Lower leg skin (tissue), 4 donors: ENCODE results near the gene NFIX. TPM values are rescaled to one million over a fixed set of nuclear protein-coding genes. Genes with fewer than 3 reads are reported as not detected.

Experiments
- DNase-seq, 2 donors: peaks; one replicate each; pipeline ENCODE4 v3.0.0-alpha.2; 2019; ENCODE audit warnings: low spot score in 2 of 2
- H3K4me3 ChIP-seq: fragments of 200-600 bp; sonication (generic); 2 replicates; pipeline ENCODE4 v1.5.1; 2017; ENCODE audit warnings: mild to moderate bottlenecking, low read depth; ENCODE audit not compliant: poor library complexity, severe bottlenecking
- POLR2A ChIP-seq, 2 donors: fragments of 450-650 bp; IDR thresholded peaks; one replicate each; pipeline ENCODE4 v1.6.1; 2016 to 2017; ENCODE audit warnings: antibody characterized with exemption in 2 of 2, mild to moderate bottlenecking in 1 of 2, moderate library complexity in 1 of 2
- WGBS, 2 donors: methylation state at CpG; one replicate each; pipeline ENCODE4 v1.1.5; 2018; 5-methylcytosine and 5-hydroxymethylcytosine counted together
- intact Hi-C: fragments of 100-400 bp; cut with DNase I; formaldehyde crosslinking; loops from one replicate; pipeline ENCODE4 v1.15.0; 2023; ENCODE audit warnings: low total_unique reads
- total RNA-seq, 4 donors: library from RNA; depleted of rRNA; stranded (reverse); fragments of >200 nt; gene quantifications; one replicate each; pipeline ENCODE4 v1.1.0, GENCODE V29; 2016
- TF ChIP-seq, protein P1 (sequence below), 3 donors: fragments of 450-650 bp; IDR thresholded peaks; one replicate each; pipeline ENCODE4 v1.5.1; 2016; ENCODE audit warnings: antibody characterized with exemption in 3 of 3, mild to moderate bottlenecking in 3 of 3, moderate library complexity in 2 of 3

NFIX gene
- total RNA-seq, 4 donors from 2014 or later, result 119 to 177 (median 136) TPM

- intact Hi-C loops, result no loop called here
- no peak for DNase-seq
- no peak overlapping the region for H3K4me3 ChIP-seq
- WGBS, 2 donors, result 33 to 38% methylated on average over 12 of the region's 12 CpGs
- TF ChIP-seq, protein P1, sequence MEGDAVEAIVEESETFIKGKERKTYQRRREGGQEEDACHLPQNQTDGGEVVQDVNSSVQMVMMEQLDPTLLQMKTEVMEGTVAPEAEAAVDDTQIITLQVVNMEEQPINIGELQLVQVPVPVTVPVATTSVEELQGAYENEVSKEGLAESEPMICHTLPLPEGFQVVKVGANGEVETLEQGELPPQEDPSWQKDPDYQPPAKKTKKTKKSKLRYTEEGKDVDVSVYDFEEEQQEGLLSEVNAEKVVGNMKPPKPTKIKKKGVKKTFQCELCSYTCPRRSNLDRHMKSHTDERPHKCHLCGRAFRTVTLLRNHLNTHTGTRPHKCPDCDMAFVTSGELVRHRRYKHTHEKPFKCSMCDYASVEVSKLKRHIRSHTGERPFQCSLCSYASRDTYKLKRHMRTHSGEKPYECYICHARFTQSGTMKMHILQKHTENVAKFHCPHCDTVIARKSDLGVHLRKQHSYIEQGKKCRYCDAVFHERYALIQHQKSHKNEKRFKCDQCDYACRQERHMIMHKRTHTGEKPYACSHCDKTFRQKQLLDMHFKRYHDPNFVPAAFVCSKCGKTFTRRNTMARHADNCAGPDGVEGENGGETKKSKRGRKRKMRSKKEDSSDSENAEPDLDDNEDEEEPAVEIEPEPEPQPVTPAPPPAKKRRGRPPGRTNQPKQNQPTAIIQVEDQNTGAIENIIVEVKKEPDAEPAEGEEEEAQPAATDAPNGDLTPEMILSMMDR (IDR thresholded peaks at IDR 0.05), result no peak
- no peak for TF ChIP-seq POLR2A (IDR thresholded peaks at IDR 0.05)
Observed at GRCh38 chr19:13005861-13006370, 10.6 kb downstream of the NFIX start.

- DNase-seq, result no peak
- H3K4me3 ChIP-seq, result no peak overlapping the region
- intact Hi-C loops, result no loop called here
- TF ChIP-seq POLR2A (IDR thresholded peaks at IDR 0.05), result no peak
- TF ChIP-seq, protein P1 (IDR thresholded peaks at IDR 0.05), result no peak
- WGBS, 2 donors, result 37 to 52% methylated on average over 21 to 24 of the region's 28 CpGs
Observed at GRCh38 chr19:13006431-13007281, 11.4 kb downstream of the NFIX start.

DNA sequence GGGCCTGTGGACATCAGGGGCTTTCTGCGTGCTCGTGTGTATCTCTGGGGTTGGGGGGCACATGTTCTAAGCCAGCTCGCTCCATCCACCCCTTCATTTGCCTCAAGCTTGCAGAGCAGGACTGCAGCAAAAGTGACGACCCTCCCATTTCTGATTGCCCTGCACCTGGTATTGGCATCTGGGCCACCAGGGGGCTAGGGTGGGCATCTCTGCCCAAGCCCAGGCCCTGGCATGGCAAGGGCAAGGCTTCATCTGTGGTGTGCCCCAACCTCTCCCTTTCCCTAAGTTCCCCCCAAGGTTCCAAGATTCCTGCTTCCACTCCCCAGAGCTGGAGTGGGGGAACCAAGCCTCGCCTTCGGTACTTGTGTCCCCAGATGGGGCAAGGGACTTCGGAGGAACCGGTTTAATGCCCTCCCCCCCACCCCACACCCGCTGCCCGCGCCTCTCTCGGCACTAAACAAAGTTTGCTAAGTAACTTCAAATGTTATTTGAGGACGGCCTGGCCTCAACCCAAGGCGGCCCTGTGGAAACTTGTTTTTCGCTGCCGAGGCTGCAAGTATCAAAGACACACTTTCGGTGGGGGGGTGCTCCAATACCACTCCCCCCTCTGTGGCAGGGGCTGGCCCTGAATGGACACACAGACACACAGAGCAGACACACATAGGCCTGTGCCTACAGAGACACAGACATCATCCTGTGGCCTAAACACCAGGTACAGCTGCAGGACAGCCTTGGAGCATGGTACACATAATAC lies 12.2 kb downstream of the NFIX start:
- TF ChIP-seq POLR2A (IDR thresholded peaks at IDR 0.05), result no peak
- TF ChIP-seq, protein P1 (IDR thresholded peaks at IDR 0.05), result no peak
- peak; percentile 79 to 96 for DNase-seq
- 22 to 30% methylated on average over 17 of the region's 17 CpGs for WGBS, 2 donors
- intact Hi-C loops, result no loop called here
- no peak overlapping the region for H3K4me3 ChIP-seq

GRCh38 chr19:13008926-13009787 lies 13.9 kb downstream of the NFIX start:
- TF ChIP-seq POLR2A (IDR thresholded peaks at IDR 0.05), result no peak
- TF ChIP-seq, protein P1 (IDR thresholded peaks at IDR 0.05), result no peak
- no peak overlapping the region for H3K4me3 ChIP-seq
- intact Hi-C loops, result no loop called here
- 52 to 53% methylated on average over 28 of the region's 28 CpGs for WGBS, 2 donors
- DNase-seq, result no peak
